ENCODE results near the gene CDKN1C. TPM values are rescaled to one million over a fixed set of nuclear protein-coding genes. Genes with fewer than 3 reads are reported as not detected.
A peak's percentile ranks its signal among the peaks of the same experiment; 100 is the strongest.

Gene CDKN1C
- total RNA-seq, 1 donor from 2014 or later: 47.8 TPM

DNA sequence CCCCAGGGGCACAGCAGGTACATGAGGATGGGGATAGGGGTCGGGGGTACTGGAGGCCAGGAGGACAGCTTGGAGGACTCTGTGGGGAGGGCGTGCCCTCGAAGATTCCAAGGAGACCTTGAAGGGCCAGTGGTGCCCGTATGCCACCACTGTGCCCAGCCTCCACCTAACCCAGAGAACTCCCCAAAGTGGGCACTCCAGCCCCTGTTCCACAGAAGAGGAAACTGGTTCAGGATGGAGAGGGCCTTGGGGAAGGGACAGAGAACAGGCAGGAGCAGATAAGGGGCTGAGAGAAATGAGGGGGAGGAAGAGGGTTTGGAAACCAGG is 45.8 kb upstream of the CDKN1C start:
- Mint-ChIP-seq H3K9me3 (peaks cover 3% of the 10 kb centered on the region), H3K36me3 (no peaks in the 10 kb centered on the region), H3K4me1 (peaks cover 12% of the 10 kb centered on the region), H3K27ac (no peak overlapping the region), H3K4me3 (no peak overlapping the region), H3K27me3 (ENCODE audit: insufficient read depth, low read depth) (peaks cover 32% of the 10 kb centered on the region)
- no peaks in the 10 kb centered on the region for H3K36me3 ChIP-seq
- no peaks in the 10 kb centered on the region for H3K4me1 ChIP-seq
- no peak overlapping the region for H3K9ac ChIP-seq
- no peak overlapping the region for H3K4me3 ChIP-seq
- no peak overlapping the region for H3K27ac ChIP-seq
- no peak overlapping the region for H2AFZ ChIP-seq (replicated peaks)
- H3K4me2 ChIP-seq: no peak overlapping the region
- no peaks in the 10 kb centered on the region for H3K79me2 ChIP-seq (ENCODE audit: low read depth)
- peaks cover 9% of the 10 kb centered on the region for H3F3A ChIP-seq (ENCODE audit: low read depth)
- no peak for DNase-seq (ENCODE audit: low spot score)
- no peaks in the 10 kb centered on the region for H3K9me3 ChIP-seq (ENCODE audit: low read depth)
- H3K27me3 ChIP-seq: peaks cover 60% of the 10 kb centered on the region
- peaks cover 20% of the 10 kb centered on the region for H4K20me1 ChIP-seq (ENCODE audit: low read depth)
- TF ChIP-seq, protein P1, sequence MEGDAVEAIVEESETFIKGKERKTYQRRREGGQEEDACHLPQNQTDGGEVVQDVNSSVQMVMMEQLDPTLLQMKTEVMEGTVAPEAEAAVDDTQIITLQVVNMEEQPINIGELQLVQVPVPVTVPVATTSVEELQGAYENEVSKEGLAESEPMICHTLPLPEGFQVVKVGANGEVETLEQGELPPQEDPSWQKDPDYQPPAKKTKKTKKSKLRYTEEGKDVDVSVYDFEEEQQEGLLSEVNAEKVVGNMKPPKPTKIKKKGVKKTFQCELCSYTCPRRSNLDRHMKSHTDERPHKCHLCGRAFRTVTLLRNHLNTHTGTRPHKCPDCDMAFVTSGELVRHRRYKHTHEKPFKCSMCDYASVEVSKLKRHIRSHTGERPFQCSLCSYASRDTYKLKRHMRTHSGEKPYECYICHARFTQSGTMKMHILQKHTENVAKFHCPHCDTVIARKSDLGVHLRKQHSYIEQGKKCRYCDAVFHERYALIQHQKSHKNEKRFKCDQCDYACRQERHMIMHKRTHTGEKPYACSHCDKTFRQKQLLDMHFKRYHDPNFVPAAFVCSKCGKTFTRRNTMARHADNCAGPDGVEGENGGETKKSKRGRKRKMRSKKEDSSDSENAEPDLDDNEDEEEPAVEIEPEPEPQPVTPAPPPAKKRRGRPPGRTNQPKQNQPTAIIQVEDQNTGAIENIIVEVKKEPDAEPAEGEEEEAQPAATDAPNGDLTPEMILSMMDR (IDR thresholded peaks at IDR 0.05): no peak

DNA sequence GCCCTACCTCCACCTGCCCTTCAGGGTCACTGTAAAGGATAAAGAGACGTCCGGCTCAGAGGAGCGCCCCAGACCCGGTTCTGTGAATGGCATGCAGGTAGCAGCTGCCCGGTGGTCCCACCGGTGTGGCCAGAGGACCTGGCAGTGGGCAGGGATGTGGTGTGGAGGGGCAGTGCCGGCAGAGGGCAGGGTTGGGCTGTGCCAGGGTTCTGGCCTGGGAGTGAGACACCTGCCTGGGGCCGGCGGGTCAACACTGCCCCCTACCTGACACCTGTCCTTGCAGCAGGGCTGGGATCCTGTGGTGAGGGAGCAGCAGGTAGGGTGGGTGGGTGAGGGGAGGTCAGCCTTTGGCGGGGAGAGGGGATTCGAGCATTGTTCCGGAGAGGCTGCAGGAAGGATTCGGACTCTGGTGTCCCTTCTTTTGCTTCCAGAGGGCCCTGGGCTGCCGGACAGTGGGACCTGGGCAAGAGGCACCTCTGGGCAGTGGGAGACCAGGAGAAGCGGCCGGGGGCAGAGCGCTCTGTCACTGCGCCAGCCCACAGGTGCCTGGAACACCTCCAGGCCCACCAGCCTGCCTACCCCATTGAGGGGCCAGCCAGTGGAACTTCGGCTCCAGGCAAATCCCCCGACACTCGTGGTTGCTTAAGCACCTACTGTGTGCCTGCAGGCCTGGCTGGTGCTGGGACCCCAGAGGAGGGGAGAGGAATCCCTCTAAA is 45.3 kb upstream of the CDKN1C start:
- H3K27me3 ChIP-seq: peaks cover 61% of the 10 kb centered on the region
- H3K27ac Mint-ChIP-seq: no peak overlapping the region
- no peak overlapping the region for H3K9ac ChIP-seq

DNA sequence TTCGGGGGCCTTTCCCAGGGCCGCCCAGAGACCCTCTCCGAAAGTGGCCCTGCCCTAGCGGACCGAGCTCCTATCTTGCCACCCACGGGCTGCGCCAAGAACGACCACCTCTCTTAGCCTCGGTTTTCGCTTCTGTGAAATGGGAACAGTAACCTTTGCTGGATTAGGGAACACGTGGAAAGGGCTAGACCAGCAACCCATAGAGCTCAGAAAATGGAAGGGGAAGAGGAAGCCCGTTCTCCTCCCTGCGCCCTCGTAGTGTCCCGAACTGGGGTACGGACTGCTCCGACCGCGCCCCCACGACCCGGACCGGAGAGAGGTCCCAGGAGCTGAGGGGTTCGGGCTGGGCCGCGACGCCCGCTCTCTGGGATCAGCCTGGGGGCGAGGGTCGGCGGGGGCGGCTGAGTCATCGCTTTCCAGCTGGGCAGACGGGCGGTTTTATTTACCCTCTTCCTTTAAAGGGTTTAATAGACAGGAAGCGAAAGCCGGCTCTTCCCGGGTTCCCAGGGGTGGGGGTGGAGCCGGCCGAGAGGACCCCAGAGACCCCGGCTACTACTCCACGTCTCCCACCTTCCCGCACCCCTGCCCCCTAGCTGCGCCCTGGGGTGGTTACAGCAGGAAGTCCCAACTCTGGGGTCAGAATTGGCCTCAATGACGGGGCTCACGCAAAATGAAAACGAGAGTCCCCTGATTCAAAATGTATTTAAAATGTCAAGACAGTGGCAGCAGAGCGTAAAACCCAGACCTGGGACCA is 44.6 kb upstream of the CDKN1C start:
- Histone ChIP-seq H3K4me1 (no peaks in the 10 kb centered on the region), H3K9ac (no peak overlapping the region), H3K27ac (no peak overlapping the region), H3K36me3 (no peaks in the 10 kb centered on the region), H4K20me1 (ENCODE audit: low read depth) (peaks cover 20% of the 10 kb centered on the region), H3K4me2 (peak overlapping the region; percentile 91), H3K27me3 (peaks cover 61% of the 10 kb centered on the region), H3F3A (ENCODE audit: low read depth) (peaks cover 9% of the 10 kb centered on the region), H2AFZ (replicated peaks) (no peak overlapping the region), H3K9me3 (ENCODE audit: low read depth) (no peaks in the 10 kb centered on the region), H3K4me3 (peak overlapping the region; percentile 16), H3K79me2 (ENCODE audit: low read depth) (no peaks in the 10 kb centered on the region)
- peaks cover 12% of the 10 kb centered on the region for H3K4me1 Mint-ChIP-seq
- peak; percentile 63 for DNase-seq (ENCODE audit: low spot score)
- TF ChIP-seq, protein P1 (IDR thresholded peaks at IDR 0.05): no peak
- peak; percentile 93 for TF ChIP-seq EZH2 (IDR thresholded peaks at IDR 0.05)
- peak; percentile 87 for TF ChIP-seq EZH2phosphoT487 (IDR thresholded peaks at IDR 0.05)
- H3K9me3 Mint-ChIP-seq: peaks cover 3% of the 10 kb centered on the region
- peak overlapping the region; percentile 81 for H3K4me3 Mint-ChIP-seq
- H3K27me3 Mint-ChIP-seq (ENCODE audit: insufficient read depth, low read depth): peaks cover 32% of the 10 kb centered on the region
- H3K36me3 Mint-ChIP-seq: no peaks in the 10 kb centered on the region
- no peak overlapping the region for H3K27ac Mint-ChIP-seq

More for the DNA sequence above, 45.3 kb upstream of the CDKN1C start:
- Histone ChIP-seq H3K4me2 (peak overlapping the region; percentile 91), H2AFZ (replicated peaks) (no peak overlapping the region), H3K79me2 (ENCODE audit: low read depth) (no peaks in the 10 kb centered on the region), H3K36me3 (no peaks in the 10 kb centered on the region), H3K27ac (no peak overlapping the region), H3F3A (ENCODE audit: low read depth) (peaks cover 9% of the 10 kb centered on the region), H3K4me3 (peak overlapping the region; percentile 16), H3K9me3 (ENCODE audit: low read depth) (no peaks in the 10 kb centered on the region), H4K20me1 (ENCODE audit: low read depth) (peaks cover 20% of the 10 kb centered on the region), H3K4me1 (no peaks in the 10 kb centered on the region)
- Mint-ChIP-seq H3K4me1 (peaks cover 12% of the 10 kb centered on the region), H3K9me3 (peaks cover 3% of the 10 kb centered on the region), H3K36me3 (no peaks in the 10 kb centered on the region), H3K4me3 (peak overlapping the region; percentile 79), H3K27me3 (ENCODE audit: insufficient read depth, low read depth) (peaks cover 32% of the 10 kb centered on the region)
- TF ChIP-seq, protein P1 (IDR thresholded peaks at IDR 0.05): peak; percentile 70
- no peak for TF ChIP-seq EZH2 (IDR thresholded peaks at IDR 0.05)
- peak; percentile 79 for DNase-seq (ENCODE audit: low spot score)

Measured in neural progenitor cell (in vitro differentiated cells).